GM12873 (cell line): Measurements from ENCODE around the gene EPB41L4B.

Source experiments
- CTCF ChIP-seq: IDR thresholded peaks from 2 replicates; pipeline ENCODE4 v1.5.1; 2012; ENCODE audit warnings: low read depth, mild to moderate bottlenecking, moderate library complexity, low read length, control low read depth; ENCODE audit not compliant: insufficient read depth; ENCODE audit errors: missing control alignments

The EPB41L4B gene

DNA sequence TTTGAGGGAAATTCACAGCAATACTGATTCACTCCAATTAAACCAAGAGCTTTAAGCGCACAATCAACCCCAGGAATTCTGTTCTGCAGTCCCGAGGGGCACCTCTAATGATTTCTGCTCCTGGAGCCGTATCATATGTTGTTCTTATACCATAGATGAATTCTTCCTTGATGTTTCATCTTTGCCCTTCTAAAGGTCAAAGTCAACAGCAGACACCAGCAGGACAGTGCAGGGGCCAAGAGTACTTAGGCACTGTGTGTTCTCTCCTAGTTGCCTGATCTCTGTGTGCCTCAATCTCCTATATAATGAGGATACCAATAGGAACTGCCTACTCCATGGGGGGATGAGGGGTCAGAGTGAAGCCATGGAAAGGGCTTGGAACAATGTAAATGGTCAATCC lies 16.5 kb downstream of the EPB41L4B start:
- TF ChIP-seq CTCF: no peak

- TF ChIP-seq CTCF: no peak
Observed at GRCh38 chr9:109303900-109304299, 17.0 kb downstream of the EPB41L4B start.

DNA sequence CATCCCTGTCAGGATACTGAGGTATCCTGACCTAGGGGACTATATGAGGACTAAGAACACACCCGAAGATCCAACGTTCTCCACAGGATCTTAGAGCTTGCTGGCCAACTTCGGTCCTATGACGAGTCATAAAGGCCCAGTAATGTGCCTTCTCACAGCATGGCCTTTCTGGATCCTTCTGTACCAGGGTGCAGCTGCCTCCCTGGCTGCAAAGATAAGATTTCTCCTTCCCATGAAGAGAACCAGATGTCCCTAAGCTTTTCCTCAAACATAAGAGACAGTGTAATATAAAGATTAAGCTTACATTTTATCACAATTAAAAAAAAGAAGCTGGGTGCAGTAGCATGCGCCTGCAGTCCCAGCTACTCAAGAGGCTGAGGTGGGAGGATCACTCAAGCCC lies 18.3 kb downstream of the EPB41L4B start:
- no peak for TF ChIP-seq CTCF

DNA sequence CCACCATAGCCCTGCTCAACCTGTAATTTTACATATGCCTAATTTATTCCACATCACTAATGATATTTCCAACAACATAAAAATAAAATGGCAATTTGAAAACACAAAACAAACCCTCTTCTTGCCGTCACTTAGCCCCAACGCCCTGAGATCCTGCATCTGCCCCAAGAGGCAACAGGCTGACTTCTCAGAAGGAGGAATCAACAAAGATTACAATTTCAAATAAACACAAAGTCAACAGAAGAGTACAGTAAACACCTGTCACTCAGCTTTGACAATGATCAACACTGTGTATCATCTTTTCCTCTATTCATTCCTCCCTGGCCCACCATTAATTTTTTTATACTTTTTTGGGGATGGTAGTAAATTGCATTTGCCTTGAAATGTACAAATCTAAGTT lies 19.8 kb downstream of the EPB41L4B start:
- TF ChIP-seq CTCF: no peak

DNA sequence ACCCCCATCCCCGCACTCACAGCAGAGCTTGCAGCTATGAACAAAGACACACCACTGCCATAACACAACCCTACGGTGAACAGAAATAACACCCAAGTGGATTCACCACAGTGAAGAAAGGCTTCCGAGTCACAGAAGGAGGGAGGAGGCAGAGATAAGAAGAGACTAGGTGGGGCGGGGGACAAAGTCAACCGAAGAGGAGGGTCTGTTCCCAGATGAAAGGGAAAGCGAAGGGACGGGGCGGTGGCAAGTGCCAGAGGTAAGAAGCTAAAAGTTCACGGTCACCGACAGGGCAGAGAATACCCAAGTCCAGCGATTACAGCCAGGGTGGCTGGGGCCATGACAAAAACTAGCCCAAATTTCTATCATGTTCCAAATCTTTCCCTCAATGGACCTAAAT lies 21.0 kb downstream of the EPB41L4B start:
- no peak for TF ChIP-seq CTCF

DNA sequence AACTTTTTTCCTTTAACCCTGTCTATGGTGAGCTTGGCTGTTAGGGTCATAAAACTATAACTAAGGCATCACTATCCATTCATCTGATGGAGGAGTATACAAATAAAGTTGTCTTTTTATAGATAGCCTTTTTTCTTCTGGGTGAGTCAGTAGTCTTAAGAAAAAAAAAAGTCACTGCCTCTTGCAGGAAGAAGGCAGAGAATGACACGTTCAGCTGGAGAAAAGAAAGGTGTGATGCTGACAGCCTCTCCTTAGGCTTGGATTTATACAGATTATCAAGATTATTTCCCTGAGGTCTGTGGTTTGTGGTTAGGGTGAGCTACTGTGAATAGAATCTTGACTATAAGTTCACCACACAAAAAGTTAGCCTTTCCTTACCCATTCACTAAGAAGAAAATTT lies 23.0 kb downstream of the EPB41L4B start:
- no peak for TF ChIP-seq CTCF

DNA sequence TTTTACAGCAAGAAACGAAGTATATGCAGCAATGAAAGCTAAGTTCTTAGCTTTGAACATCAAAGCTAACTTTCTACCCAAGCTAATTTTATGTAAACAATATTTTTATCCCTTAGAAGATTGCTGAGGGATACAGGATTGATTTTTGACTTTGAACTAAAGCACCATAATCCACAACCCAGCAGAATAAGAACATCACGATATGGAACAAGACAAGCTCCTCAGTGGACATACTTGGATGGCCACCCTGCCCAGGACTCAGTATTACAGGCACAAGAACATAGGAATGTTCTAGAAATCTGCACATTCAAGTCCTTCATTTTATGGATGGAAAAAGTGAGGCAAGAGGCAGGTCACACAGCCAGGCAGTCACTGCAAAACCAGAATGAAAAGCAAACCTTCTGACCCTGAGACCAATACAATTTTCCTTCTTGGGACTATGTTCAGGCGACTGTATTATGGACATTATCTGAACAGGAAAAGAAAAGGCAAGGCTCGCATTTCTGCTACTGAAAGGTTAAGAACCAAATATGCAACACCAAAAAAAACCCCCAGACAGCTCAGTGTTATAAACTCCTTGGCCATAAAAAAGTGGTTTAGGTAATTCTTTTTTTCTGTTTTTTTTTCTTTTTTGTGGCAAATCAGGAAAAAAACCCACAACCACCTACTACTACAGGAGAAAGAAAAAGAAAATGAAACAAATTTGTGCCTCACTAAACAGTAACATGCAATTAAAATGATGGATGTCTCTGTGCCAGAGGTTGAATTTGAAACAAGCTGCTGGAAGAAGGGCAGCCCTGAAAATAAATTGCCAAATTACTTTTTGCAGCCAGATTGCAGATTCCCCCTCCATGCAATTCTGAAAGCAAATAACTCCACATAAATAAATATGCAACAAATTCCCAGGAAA lies 25.4 kb downstream of the EPB41L4B start:
- TF ChIP-seq CTCF: no peak
